ENCODE results near the gene OTOS.

OTOS gene

DNA sequence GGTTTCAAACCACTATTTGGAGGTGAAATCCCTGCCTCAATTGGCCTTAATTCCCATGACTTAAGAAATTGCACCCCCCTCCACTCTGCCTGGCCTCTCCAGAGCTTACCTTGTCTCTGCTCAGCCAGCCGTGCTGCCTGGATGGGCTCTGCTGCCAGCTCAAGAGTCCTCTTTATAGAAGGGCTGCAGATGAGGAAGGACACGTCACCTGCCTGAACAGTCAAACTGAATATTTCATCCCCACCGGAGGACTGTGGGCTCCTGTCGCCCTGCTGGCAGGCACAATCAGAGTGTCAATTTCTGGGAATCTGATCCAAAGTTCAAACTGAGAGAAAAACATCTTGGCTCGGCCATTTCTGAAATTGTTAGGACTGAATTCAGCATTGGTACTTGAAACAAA, at the start of gene OTOS:
TSS of gene OTOS (minus strand) at position 148 of the 400 bp plus-strand sequence. CDS start 332 bp downstream, outside the sequence.
- DNase-seq (ENCODE audit: low spot score) = no peak

DNA sequence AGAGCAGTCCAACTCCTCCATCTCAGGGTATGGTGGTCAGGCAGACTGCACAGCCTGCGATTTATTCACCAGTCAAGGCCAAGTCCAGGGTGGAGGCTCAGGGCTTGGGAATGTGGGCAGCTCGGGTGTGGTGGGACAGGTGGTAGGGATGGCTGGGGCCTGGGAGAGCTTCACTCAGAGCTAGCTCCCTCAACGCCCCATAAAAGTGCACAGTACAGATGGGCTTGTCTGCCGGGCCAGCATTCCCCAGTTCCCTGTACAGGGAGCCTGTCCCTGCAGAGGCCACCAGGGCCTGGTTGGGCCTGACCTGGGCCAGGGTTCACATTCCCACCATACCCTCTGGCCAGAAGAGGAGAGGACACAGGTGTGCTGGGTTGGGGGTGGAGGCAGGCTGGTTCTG, 49.2 kb upstream of the OTOS start:
- no peak for DNase-seq (ENCODE audit: low spot score)

DNA sequence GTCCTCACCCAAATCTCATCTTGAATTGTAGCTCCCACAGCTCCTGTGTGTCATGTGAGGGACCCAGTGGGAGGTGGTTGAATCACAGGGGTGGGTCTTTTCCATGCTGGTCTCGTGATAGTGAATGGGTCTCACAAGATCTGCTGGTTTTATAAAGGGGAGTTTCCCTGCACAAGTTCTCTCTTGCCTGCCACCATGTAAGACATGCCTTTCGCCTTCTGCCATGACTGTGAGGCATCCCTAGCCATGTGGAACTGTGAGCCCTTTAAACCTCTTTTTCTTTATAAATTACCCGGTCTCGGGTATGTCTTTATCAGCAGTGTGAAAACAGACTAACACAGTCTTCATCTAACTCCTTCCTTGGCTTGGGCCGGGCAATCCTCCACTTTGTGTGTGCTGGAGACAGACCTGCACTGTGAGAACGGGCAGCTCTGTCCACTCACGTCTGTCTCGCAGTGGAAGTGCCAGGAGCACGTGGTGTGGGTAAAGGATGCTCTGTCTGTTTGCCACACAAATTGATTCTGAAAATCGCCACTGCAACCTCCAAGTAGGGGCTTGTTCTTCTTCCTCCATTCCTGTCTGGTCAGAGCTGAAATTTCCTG, 47.6 kb upstream of the OTOS start:
- DNase-seq (ENCODE audit: low spot score) = no peak

DNA sequence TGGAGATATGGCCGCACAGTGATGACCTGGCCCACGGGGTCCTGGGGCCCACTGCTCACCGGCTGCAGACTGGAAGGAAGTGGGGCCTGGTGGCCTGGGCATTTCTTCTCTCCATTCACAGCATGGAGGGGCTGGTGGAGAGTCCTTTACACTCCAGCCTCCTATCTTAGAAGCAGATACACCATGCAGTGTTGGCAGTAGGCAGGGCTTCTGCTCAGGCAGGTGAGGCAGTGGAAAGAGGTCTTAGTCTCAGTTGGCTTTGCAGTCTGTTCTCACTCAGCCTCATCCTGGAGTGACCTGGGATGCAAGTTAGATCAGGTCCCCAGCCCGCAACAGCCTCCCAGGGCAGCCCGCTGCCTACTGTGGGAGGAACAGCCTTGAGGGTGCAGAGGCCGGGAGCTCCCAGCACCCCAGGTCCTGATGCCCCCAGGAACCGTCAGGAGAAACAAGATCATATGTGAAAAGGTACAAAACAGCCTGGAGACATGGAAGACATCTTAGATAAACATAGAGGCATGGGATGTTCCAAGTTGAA, 45.8 kb upstream of the OTOS start:
- DNase-seq (ENCODE audit: low spot score) = no peak

DNA sequence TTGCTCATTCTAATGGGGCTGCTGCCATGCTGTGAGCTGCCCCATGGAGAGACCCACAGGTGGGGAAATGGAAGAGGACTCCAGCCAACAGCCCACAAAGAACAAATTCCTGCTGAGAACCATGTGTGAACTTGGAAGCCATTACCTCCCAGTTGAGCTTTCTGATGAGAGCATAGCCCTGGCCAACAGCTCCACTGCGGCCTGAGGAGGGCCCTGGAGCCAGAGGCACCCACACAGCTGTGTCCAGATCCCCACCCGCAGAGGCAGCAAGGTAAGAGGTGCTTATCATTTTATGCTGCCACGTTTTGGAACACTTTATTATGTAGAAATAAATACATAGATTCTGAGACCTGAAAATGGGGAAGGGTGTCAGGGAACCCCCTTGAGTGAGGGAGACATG, 44.2 kb upstream of the OTOS start:
- no peak for DNase-seq (ENCODE audit: low spot score)

DNA sequence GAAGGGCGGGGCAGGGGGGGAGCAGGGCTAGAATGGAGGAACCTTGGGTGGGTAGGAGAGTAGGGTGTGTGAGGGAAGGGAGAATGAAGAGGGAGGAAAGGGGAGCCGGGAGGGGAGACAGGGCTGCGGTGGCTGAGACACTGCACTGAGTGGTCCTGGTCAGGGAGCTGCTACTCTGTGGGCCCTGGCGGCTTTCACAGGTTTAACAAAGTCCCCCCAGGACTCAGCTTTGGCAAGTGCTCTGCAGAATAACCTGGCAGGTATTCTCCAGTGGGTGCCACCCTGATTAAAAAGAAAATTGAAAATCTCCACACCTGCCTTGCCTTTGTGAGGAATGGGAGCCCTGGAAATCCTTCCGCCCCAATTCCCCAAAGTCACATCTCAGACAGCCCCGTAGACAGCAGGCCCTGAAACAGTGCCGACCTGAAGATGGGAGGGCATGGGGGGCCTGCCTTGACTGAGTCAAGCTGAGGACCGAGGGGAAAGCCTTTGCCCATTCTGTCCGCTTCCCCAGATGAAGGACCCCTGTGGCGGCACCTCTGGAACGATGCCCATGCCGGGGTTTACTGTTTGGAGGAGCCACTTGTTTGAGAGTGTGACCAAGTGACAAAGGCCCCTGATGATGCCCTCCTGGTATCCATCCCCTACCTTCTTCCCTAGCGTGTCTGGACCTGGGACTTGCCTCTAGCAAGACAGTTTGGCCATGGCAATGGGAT, 43.6 kb upstream of the OTOS start:
- DNase-seq (ENCODE audit: low spot score) = no peak

DNA sequence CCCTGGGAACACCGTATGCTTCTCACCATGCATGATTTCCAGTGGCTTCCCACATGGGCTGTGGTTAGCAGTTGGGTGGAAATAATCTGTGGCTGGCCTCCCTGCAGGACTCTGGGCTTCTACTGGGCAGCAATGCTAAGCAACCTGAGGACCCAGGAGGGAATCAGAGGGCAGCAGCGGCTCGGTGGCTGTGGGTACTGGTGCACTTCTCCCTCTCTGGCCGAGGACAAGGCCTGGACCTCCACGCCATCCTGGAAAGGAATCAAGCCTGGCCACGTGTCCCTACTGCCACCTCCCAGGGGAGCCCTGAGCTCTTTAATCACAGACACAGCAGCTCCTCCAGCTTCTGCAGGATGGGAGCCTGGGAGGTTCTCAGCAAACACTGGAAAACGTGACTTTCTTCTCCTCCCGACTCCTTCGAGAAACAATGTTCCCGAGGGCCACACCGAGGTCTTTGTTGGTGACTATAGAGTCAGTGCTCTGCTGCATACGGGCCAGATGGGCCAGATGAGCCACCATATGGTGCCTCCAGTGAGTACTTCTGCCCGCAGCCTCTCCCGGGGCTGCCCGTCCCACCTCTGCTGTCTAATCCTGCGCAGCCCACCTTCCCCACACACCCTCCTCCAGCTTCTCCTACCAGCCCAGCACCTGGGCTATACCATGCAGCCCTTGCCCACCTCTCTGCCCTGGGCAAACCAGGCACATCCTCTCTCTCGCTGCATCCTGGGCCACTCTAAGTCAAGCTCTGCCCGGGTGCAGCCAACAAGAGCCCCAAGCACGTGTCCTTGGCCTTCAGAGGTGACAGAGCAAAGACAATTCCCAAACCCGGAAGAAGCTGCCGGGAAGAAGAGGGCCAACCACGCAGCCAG, 42.8 kb upstream of the OTOS start:
- DNase-seq (ENCODE audit: low spot score) = no peak

DNA sequence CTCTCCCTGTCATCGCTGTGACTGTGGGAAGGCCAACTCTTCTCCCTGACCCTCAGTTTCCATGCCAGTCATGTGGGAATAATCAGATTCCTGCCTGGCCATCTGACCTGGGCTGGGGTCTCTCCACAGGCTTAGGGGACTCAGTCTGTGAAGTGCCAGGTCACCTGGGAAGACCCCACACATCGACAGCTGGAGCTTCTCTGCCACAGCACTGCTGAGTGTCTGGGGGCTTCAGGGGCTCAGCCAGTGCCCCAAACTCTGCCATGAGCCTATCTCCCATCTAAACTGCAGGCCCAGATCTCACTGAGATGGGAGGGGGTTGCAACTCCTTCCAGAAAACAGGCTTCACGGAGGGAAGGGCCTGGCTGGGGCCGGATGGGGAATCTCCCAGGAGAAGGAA, 42.0 kb upstream of the OTOS start:
- DNase-seq (ENCODE audit: low spot score) = no peak

DNA sequence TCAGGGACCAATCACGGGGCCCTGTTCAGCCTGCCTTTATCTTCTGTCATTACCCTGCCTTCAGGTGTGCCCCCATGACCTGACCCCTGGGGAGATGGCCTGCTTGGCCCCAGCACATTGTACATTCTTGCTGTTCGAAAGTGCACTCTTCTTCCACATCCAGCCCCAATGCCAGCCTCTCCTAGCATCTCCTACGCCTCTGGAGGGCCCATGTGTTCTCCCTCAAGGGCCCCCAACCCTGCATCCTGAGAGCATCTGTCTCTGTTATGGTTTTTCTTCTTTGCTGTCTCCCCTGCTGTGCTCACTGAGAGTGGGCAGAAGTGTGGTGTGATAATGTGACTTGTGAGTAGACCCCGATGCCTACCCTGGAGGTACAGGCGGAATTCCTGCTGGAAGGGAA, 41.5 kb upstream of the OTOS start:
- DNase-seq (ENCODE audit: low spot score) = no peak

DNA sequence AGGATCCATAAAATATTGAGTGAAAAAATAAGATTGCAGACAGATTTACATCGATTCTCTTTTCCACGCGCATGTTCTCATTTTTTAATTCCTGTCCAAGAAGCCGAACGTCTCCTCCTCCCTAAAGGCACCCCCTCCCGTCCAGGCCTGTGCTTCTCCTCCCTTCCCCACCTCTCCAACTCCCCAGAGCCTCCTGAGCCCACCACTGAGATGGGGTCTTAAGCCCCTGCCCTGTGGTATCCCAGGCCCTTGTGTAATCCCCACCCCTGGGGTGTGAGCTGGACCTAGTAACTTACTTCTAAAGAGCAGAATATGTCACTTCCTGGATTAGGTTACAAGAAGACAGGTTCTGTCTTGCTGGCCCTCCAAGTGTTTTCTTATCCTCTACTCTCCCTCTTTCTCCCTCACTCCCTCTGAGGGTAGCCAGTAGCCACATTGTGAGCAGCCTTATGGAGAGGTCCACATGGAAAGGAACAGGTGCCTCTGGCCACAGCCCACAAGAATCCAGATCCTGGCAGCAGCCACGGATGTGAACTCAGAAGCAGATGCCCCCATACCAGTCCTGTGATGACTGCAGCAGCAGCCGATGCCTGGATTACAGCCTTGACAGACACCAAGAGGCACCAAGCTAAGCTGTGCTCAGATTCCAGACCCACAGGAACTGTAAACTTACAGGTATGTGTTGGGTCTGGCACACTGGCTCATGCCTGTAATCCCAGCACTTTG, 39.6 kb upstream of the OTOS start:
- no peak for DNase-seq (ENCODE audit: low spot score)

DNA sequence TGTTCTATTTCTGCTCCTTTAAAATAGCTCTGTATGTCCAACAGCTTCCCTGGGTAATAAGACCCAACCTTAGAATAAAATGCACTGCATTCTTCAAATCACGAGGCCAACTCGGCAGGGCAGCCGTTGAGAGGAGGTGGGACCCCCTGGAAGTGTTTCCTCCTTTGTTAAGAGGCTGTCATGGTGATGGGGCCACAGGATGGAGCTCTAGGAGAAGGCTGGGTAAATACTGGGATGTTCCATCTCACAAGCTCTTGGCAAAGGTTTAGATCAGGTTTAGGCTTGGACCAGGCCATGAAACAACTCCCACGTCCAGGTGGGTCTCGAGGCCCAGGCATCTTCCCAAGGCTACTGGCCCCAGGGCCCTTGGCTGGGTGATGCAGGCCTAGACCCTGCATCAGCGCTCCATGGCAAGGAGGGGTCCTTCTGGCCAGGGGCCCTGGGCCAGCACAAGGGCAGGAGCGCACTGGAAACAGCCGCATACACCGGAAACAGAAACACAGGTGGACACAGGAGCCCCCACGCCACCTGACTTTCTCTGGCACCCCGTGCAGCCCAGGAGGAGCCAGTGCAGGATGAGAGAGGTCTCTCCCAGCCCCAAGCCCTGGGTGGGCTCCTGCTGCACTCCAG, 38.8 kb upstream of the OTOS start:
- DNase-seq (ENCODE audit: low spot score) = no peak

DNA sequence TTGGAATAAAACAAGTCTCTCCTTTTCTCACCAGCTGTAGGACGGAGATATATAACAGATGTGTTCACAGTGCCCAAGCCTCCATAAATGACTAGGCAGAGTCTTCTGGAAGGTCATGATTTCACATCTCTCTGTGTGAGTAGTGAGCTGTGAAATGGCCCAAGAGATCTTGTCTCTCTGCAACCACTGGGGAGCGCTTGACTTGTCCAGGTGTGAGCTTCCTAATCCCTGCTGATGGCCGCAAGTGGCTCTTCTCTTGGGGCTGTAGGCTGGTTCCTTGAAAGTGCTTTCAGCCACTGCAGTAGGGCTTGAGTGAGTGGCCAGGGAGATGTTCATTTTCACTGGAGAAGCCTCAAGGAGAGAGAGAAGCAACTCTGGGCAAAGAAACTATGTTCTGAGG, 38.1 kb upstream of the OTOS start:
- DNase-seq (ENCODE audit: low spot score) = no peak

DNA sequence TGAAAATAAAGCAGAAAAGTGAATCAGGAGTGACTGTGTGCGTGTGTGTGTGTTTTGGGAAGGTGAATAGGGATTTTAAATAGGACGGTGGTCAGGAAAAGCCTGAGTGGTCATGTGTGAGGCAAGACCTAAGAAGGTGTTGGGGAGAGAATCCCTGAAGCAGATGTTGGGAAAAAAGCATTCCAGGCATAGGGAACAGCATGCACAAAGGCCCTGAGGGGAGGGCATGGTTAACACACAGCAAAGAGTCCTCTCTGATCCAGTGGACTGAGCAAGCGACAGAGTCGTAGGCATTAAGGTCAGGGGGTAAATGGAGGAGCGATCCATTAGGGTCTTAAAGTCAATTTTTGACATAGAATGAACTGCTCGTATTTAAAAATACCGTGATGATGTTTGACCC, 34.0 kb upstream of the OTOS start:
- DNase-seq (ENCODE audit: low spot score) = no peak

DNA sequence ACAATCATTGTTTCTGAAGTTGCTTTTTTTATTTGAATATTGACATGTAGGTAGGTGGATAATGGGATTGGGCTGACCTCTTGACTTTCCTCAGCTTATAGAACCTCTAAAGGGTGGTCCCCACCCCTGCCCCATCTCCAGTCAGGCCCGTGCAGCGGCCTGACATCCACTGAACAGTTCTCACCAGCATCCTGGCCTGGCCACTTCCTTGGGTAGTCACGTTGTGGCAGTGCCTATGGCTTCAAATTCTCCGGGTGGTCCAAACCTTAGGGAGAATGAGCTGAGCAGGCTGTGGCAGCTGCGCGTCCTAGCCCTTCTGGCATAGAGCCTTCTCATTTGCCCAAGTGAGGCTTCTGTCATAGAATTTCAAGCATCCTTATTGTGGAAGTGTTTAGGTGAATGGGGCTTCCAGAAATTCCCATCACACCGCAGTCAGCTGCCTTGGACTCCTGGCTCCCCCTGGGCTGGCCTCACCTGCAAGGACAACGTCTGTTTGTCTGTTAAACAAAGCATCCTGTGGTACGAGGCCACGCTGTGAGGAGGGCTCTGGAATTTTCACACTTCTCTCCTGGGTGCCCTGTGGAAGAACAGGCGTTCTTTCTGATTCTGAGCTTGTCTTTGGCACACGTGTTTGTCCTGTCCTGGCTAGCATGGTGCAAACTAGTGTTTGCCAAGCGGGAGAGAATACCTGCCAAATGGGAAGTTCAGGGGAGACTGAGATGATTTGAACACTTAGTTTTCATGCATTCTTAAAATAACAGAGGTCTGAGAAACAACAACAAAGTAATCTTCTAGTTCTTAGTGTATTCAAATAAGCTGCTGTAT, 31.8 kb upstream of the OTOS start:
- DNase-seq (ENCODE audit: low spot score) = no peak

DNA sequence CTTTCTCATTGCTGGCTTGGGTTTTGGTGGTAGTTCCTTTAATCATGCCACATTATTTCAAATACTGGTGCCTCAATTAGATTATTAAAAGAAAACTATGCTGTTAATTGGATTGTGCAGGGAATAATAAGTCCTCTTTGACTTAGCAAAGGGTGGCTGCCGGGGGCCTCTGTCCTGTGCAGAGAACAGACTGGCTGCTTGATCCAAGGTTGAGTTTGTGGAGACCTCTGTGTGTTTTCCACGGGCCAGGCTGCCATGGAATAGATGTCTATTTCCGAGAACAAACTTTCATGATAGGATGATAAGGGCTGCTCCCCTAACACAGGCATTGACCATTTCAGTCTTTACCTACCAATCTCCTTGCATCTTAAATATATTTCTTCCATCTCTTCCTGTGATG, 30.4 kb upstream of the OTOS start:
- no peak for DNase-seq (ENCODE audit: low spot score)

DNA sequence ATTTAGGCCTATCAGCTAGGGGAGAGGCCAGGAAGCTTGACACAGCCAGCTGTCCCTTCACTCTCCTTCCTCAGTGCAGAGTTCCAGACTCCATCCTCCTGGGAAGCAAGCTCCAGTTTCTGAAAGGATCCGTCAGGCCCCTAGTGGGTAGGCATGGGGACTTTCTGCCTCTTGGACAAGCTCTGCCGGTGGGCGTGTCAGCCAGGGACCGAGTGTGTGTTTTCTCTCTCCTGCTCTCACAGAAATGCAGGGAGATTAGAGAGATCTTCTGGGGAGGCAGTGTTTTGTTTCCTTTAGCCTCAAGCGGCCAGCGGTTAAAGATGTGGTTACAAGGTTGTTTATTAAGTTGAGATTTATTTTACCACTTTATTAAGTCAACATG, 29.9 kb upstream of the OTOS start:
- DNase-seq (ENCODE audit: low spot score) = peak; percentile 59

DNA sequence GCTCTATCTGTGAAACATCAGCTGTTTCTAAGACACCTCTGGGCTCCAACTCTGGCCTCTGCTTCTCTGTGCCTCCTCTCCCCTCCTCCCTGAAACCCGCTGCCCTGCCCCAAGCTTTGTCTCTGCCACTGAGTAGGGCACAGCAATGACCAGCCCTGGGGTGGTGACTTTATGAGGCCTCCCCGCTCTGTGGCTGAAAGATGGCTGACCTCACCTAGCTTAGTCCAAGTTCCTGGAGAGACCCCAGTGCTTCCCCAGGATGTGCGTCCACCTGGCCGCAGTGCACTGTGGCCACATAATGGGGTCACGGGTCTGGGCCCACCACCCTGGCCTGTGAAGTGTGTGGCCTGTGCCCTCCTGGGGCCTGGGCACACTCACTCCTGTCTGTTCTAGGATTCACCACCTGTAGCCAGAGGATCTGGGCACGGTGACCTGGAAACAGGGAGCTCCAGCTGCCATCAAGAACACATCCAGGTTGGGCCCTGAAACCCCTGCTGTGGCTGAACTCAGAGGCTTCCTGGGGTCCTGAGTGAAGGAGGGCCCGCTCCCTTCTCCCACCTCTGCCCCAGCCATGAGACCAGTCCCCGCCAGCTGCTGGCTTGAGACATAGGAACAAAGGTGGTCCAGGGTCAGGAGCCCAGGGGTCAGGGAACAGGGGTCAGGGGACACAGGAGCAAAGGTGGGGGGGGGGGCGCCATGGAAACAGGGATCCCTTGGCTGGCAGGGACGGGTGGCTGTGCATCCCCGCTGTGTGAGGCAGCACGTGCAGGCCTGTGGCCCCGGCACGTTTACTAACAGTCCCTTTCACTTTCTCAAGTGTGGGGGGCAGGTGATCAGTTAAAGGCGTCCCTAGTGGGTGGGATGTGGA, 29.3 kb upstream of the OTOS start:
- DNase-seq (ENCODE audit: low spot score) = no peak

DNA sequence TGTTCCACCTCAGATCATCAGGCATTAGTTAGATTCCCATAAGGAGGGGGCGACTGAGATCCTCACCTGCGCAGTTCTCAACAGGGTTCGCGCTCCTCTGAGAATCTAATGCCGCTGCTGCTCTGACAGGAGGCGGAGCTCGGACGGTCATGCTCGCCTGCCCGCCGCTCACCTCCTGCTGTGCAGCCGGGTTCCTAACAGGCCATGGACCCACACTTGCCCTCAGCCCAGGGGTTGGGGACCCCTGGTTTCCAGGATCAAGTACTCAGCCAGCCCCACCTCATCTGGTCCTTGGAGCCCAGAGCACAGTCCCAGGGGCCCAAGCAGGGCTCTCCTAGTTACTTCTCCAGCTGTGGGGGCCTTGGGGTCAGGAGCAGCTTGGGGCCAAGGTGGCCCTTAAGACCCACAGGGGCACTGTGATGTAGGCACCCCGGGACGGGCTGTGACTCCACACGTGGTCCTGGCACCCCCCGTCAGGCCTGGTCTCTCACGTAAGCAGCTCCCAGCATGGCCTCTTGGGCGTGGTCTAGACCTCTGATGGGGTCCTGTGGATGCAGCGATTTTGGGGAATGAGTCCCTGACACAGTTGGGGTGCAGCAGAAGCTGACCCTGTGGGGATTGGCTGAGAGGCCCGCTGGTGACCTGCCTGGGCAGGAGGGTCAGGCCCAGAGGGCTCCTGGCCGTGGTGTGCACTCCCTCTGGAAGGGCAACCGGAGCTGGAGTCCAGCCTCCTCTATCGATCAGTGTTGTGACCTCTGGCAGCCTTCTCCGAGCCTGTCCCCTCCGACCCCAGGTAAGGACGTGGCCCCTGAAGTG, 28.3 kb upstream of the OTOS start:
- no peak for DNase-seq (ENCODE audit: low spot score)

DNA sequence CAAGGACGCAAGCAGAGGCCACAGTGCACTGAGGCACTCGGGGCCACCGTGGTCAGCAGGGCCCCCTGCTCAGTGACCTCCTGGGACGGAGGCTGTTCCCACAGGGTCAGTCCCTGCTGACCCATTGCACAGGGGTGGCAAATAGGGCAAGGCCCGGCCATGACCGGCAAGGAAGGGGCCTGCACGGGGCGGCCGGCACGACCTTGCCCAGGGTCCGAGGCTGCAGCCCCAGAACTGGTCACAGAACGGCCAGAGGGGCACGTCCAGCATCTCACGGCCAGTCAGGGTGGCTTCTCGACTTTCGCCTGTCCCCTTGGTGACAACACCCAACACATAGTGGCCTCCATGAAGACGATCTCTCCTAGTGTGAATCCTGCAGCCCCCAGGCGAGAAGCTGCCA, 27.6 kb upstream of the OTOS start:
- DNase-seq (ENCODE audit: low spot score) = no peak

All from hepatic stellate cell (primary cell).